PC-9 (cell line): ENCODE data around the gene ASTN2. TPM values are rescaled to one million over a fixed set of nuclear protein-coding genes. Genes with fewer than 3 reads are reported as not detected.

ENCODE experiments used
- BruUV-seq: library from RNA; stranded (reverse); fragments of 400-500 nt; replicated peaks from 2 replicates; lab custom pipeline; 2021; lab: Mats Ljungman, UMichigan
- CTCF ChIA-PET: fragments of 300-600 bp; sonication (Branson Sonifier 250); formaldehyde crosslinking; loops from one replicate; lab custom pipeline; 2022; ENCODE audit warnings: antibody characterized with exemption; lab: Charles Lee
- POLR2A ChIA-PET: fragments of 300-600 bp; sonication (Branson Sonifier 250); formaldehyde crosslinking; loops from one replicate; lab custom pipeline; 2022; ENCODE audit warnings: antibody characterized with exemption; ENCODE audit not compliant: unreplicated experiment; lab: Charles Lee
- DNase-seq, 2 experiments: peaks; one replicate each; pipeline versions ENCODE4 v3.0.0 to v3.0.0-alpha.2; 2015 to 2022; ENCODE audit warnings: mixed read lengths in 1 of 2
- H2AFZ ChIP-seq: fragments of 200-600 bp; sonication (generic); 2 replicates; pipeline ENCODE4 v1.8.1; 2017; ENCODE audit warnings: antibody characterized with exemption
- H3F3A ChIP-seq: fragments of 200-600 bp; sonication (generic); 2 replicates; pipeline ENCODE4 v1.8.1; 2017; ENCODE audit warnings: antibody characterized with exemption, mild to moderate bottlenecking, low read depth; ENCODE audit not compliant: insufficient read depth
- H3K27ac ChIP-seq: fragments of 200-600 bp; sonication (generic); 2 replicates; pipeline ENCODE4 v1.6.1; 2016; ENCODE audit warnings: mixed run types
- H3K27me3 ChIP-seq: fragments of 200-600 bp; sonication (generic); 2 replicates; pipeline ENCODE4 v1.6.1; 2016; ENCODE audit warnings: low read depth, mixed run types; ENCODE audit not compliant: insufficient read depth
- H3K36me3 ChIP-seq: fragments of 200-600 bp; sonication (generic); 2 replicates; pipeline ENCODE4 v1.6.1; 2016; ENCODE audit warnings: low read depth, mixed run types
- H3K4me1 ChIP-seq: fragments of 200-600 bp; sonication (generic); replicated peaks from 2 replicates; pipeline ENCODE4 v1.6.1; 2016; ENCODE audit warnings: mixed run types; ENCODE audit not compliant: insufficient read depth
- H3K4me2 ChIP-seq: fragments of 200-600 bp; sonication (generic); 2 replicates; pipeline ENCODE4 v1.6.1; 2017; ENCODE audit warnings: mixed run types
- H3K4me3 ChIP-seq: fragments of 200-600 bp; sonication (generic); 2 replicates; pipeline ENCODE4 v1.6.1; 2016; ENCODE audit warnings: mixed run types
- H3K79me2 ChIP-seq: fragments of 200-600 bp; sonication (generic); 2 replicates; pipeline ENCODE4 v1.6.1; 2017; ENCODE audit warnings: low read depth, mixed run types
- H3K9me2 ChIP-seq: fragments of 200-600 bp; sonication (generic); 2 replicates; pipeline ENCODE4 v1.8.1; 2017; ENCODE audit warnings: mild to moderate bottlenecking; ENCODE audit not compliant: insufficient read depth
- H3K9me3 ChIP-seq: fragments of 200-600 bp; sonication (generic); 2 replicates; pipeline ENCODE4 v1.8.1; 2016; ENCODE audit warnings: low read depth; ENCODE audit not compliant: insufficient read depth
- H4K20me1 ChIP-seq: fragments of 200-600 bp; sonication (generic); 2 replicates; pipeline ENCODE4 v1.8.1; 2017; ENCODE audit not compliant: insufficient read depth
- EZH2 ChIP-seq: fragments of 200-600 bp; sonication (generic); IDR thresholded peaks from 2 replicates; pipeline ENCODE4 v1.8.0; 2017; ENCODE audit warnings: antibody characterized with exemption, low read depth
- intact Hi-C: fragments of 100-400 bp; cut with micrococcal nuclease; formaldehyde crosslinking; loops from one replicate; pipeline ENCODE4 v1.10.0; 2022; ENCODE audit not compliant: unreplicated experiment
- total RNA-seq: library from RNA; stranded (reverse); gene quantifications from 2 replicates; pipeline ENCODE4 v1.2.3, GENCODE V29; 2021
- TF ChIP-seq, protein P1 (sequence below): fragments of 200-600 bp; sonication (generic); conservative IDR thresholded peaks from 2 replicates; pipeline ENCODE4 v1.6.1; 2017; ENCODE audit warnings: mixed run types, antibody characterized with exemption, mild to moderate bottlenecking, moderate library complexity

Gene ASTN2
- total RNA-seq, 1 experiment from 2014 or later = 6.2 TPM

GRCh38 chr9:117098331-117098730 is 316.5 kb downstream of the ASTN2 start:
- Histone ChIP-seq H3K4me2 (no peak overlapping the region), H3K9me2 (no peaks in the 10 kb centered on the region), H3K4me1 (no peaks in the 10 kb centered on the region), H3F3A (no peaks in the 10 kb centered on the region), H3K27ac (no peak overlapping the region), H2AFZ (no peak overlapping the region), H3K4me3 (no peak overlapping the region), H3K79me2 (no peaks in the 10 kb centered on the region), H3K27me3 (no peaks in the 10 kb centered on the region), H3K36me3 (no peaks in the 10 kb centered on the region), H3K9me3 (peaks cover 5% of the 10 kb centered on the region; the same call in 1 of the 2 replicates), H4K20me1 (no peaks in the 10 kb centered on the region)
- TF ChIP-seq, protein P1, sequence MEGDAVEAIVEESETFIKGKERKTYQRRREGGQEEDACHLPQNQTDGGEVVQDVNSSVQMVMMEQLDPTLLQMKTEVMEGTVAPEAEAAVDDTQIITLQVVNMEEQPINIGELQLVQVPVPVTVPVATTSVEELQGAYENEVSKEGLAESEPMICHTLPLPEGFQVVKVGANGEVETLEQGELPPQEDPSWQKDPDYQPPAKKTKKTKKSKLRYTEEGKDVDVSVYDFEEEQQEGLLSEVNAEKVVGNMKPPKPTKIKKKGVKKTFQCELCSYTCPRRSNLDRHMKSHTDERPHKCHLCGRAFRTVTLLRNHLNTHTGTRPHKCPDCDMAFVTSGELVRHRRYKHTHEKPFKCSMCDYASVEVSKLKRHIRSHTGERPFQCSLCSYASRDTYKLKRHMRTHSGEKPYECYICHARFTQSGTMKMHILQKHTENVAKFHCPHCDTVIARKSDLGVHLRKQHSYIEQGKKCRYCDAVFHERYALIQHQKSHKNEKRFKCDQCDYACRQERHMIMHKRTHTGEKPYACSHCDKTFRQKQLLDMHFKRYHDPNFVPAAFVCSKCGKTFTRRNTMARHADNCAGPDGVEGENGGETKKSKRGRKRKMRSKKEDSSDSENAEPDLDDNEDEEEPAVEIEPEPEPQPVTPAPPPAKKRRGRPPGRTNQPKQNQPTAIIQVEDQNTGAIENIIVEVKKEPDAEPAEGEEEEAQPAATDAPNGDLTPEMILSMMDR = no peak
- no peak for TF ChIP-seq EZH2
- POLR2A ChIA-PET = no interaction called here
- intact Hi-C loops = no loop called here
- no peak for DNase-seq
- CTCF ChIA-PET = no interaction called here
- BruUV-seq = no TSS peak

- TF ChIP-seq EZH2 = no peak
- TF ChIP-seq, protein P1 = no peak
- no peaks in the 10 kb centered on the region for H3F3A ChIP-seq
- H3K4me1 ChIP-seq = 0 out of 2 replicates have a peak, but pooled peaks cover 3% of the 10 kb centered on the region
- BruUV-seq = no TSS peak
- H3K4me2 ChIP-seq = no peak overlapping the region
- no peaks in the 10 kb centered on the region for H3K79me2 ChIP-seq
- no peaks in the 10 kb centered on the region for H3K27me3 ChIP-seq
- ChIA-PET CTCF (no interaction called here), POLR2A (no interaction called here)
- no peak overlapping the region for H3K27ac ChIP-seq
- no peak overlapping the region for H2AFZ ChIP-seq
- no peak for DNase-seq
- no peak overlapping the region for H3K4me3 ChIP-seq
- no peaks in the 10 kb centered on the region for H3K9me2 ChIP-seq
- H3K36me3 ChIP-seq = no peaks in the 10 kb centered on the region
- no peaks in the 10 kb centered on the region for H4K20me1 ChIP-seq
- peaks cover 5% of the 10 kb centered on the region; the same call in 1 of the 2 replicates for H3K9me3 ChIP-seq
- intact Hi-C loops = no loop called here
Observed at GRCh38 chr9:117097761-117098160, 317.1 kb downstream of the ASTN2 start.

DNA sequence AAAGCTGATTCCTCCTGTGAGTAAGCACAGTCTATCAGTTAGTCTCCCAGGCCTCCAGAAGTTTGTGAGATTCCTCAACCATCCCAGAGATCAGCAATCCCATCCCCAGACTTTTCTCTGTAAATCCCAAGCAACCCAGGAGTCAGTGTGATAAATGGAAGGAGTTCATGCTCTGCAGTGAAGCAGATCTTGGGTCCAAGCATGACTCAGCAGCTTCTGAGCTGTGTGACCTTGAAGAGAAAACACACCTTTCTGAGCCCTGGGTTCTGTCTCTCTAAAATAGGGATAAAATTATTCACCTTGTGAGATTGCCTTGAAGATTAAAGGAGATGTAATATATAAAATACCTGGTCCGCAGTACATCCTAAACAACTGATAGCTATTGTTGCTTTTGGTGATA is 318.7 kb downstream of the ASTN2 start:
- H3K27me3 ChIP-seq = no peaks in the 10 kb centered on the region
- 0 out of 2 replicates have a peak, but pooled peaks cover 10% of the 10 kb centered on the region for H3K4me1 ChIP-seq
- no TSS peak for BruUV-seq
- DNase-seq = no peak
- H3K9me2 ChIP-seq = no peaks in the 10 kb centered on the region
- no peak overlapping the region for H3K4me2 ChIP-seq
- H3F3A ChIP-seq = no peaks in the 10 kb centered on the region
- intact Hi-C loops = no loop called here
- no peaks in the 10 kb centered on the region for H3K9me3 ChIP-seq
- TF ChIP-seq, protein P1 = no peak
- no peak for TF ChIP-seq EZH2
- POLR2A ChIA-PET = no interaction called here
- no peak overlapping the region for H3K4me3 ChIP-seq
- CTCF ChIA-PET = no interaction called here
- H3K36me3 ChIP-seq = no peaks in the 10 kb centered on the region
- no peak overlapping the region for H3K27ac ChIP-seq
- H3K79me2 ChIP-seq = no peaks in the 10 kb centered on the region
- H4K20me1 ChIP-seq = no peaks in the 10 kb centered on the region
- no peak overlapping the region for H2AFZ ChIP-seq
